K562 (cell line): ENCODE data around the gene SKAP1. TPM values are rescaled to one million over a fixed set of nuclear protein-coding genes. Genes with fewer than 3 reads are reported as not detected.

Source experiments
- ARID1B ChIP-seq: fragments of 450-650 bp; IDR thresholded peaks from 2 replicates; pipeline ENCODE4 v1.6.1; 2016; ENCODE audit warnings: antibody characterized with exemption, mild to moderate bottlenecking, inconsistent platforms
- CCNT2 ChIP-seq: IDR thresholded peaks from 2 replicates; pipeline ENCODE4 v1.6.1; 2011; ENCODE audit warnings: borderline replicate concordance, low read depth, mild to moderate bottlenecking, moderate library complexity, mixed read lengths, low read length; ENCODE audit not compliant: insufficient read length; ENCODE audit errors: extremely low read depth
- COPS2 ChIP-seq: fragments of 450-650 bp; conservative IDR thresholded peaks from 2 replicates; pipeline ENCODE4 v1.6.1; 2016; ENCODE audit warnings: mild to moderate bottlenecking, moderate library complexity
- DPF2 ChIP-seq: fragments of 450-650 bp; IDR thresholded peaks from 2 replicates; pipeline ENCODE4 v1.6.1; 2016
- HDAC2 ChIP-seq: fragments of 450-650 bp; IDR thresholded peaks from 2 replicates; pipeline ENCODE4 v1.6.1; 2016; ENCODE audit warnings: mild to moderate bottlenecking
- HNRNPLL ChIP-seq: fragments of 200-400 bp; formaldehyde crosslinking; IDR thresholded peaks from 2 replicates; pipeline ENCODE4 v1.6.1; 2017; ENCODE audit warnings: low read length, low read depth, mild to moderate bottlenecking; ENCODE audit not compliant: poor library complexity, severe bottlenecking
- JUN ChIP-seq, 2 experiments: sonication (generic) in 1 of 2; formaldehyde crosslinking in 1 of 2; IDR thresholded peaks; 2 replicates each; pipeline versions ENCODE4 v1.6.1 to v1.8.0; 2012 to 2022; ENCODE audit warnings: borderline replicate concordance in 2 of 2, mild to moderate bottlenecking in 2 of 2, improper control_type of control experiment in 1 of 2, low read depth in 1 of 2, low read length in 1 of 2, missing genetic modification reagents in 1 of 2
- KAT7 ChIP-seq: sonication (generic); formaldehyde crosslinking; IDR thresholded peaks from 2 replicates; pipeline ENCODE4 v1.8.0; 2022; ENCODE audit warnings: missing genetic modification reagents, mild to moderate bottlenecking, borderline replicate concordance
- NCOA2 ChIP-seq, 2 experiments: fragments of 450-650 bp; IDR thresholded peaks; 2 replicates each; pipeline ENCODE4 v1.6.1; 2018; ENCODE audit warnings: mild to moderate bottlenecking in 2 of 2, moderate library complexity in 1 of 2; ENCODE audit not compliant: partially characterized antibody in 2 of 2
- PPARD ChIP-seq: fragments of 250-450 bp; sonication (Bioruptor Pico); IDR thresholded peaks from 2 replicates; pipeline ENCODE4 v1.8.0; 2022; ENCODE audit warnings: inconsistent platforms, mild to moderate bottlenecking, moderate library complexity
- SAFB2 ChIP-seq: fragments of 200-400 bp; formaldehyde crosslinking; IDR thresholded peaks from 2 replicates; pipeline ENCODE4 v1.6.1; 2018; ENCODE audit warnings: borderline replicate concordance, low read length, low read depth, moderate library complexity; ENCODE audit not compliant: severe bottlenecking
- SMAD4 ChIP-seq: fragments of 250-450 bp; sonication (Bioruptor Pico); conservative IDR thresholded peaks from 2 replicates; pipeline ENCODE4 v1.8.0; 2021; ENCODE audit warnings: inconsistent platforms, mild to moderate bottlenecking, moderate library complexity
- SMARCA4 ChIP-seq: fragments of 450-650 bp; IDR thresholded peaks from 2 replicates; pipeline ENCODE4 v1.6.1; 2016
- SMARCA5 ChIP-seq: fragments of 450-650 bp; IDR thresholded peaks from 2 replicates; pipeline ENCODE4 v1.6.1; 2016
- SPI1 ChIP-seq: IDR thresholded peaks from 2 replicates; pipeline ENCODE4 v1.6.1; 2011; ENCODE audit warnings: low read depth, low read length, control low read depth, borderline replicate concordance
- TRIM24 ChIP-seq, 2 experiments: fragments of 450-650 bp; IDR thresholded peaks; 2 replicates each; pipeline ENCODE4 v1.6.1; 2016
- WHSC1 ChIP-seq: IDR thresholded peaks from one replicate; pipeline ENCODE4 v1.6.1; 2012; ENCODE audit warnings: low read length, control low read depth, inconsistent platforms
- XRCC4 ChIP-seq: IDR thresholded peaks from one replicate; pipeline ENCODE4 v1.6.1; 2011; ENCODE audit not compliant: insufficient read depth, insufficient read length; ENCODE audit errors: extremely low read depth
- ZNF175 ChIP-seq: fragments of 200-800 bp; sonication (Bioruptor generic); IDR thresholded peaks from 2 replicates; pipeline ENCODE4 v1.6.1; 2016; ENCODE audit warnings: low read depth, mild to moderate bottlenecking, missing genetic modification characterization, missing compliant biosample characterization
- ZNF224 ChIP-seq: sonication (generic); formaldehyde crosslinking; IDR thresholded peaks from 2 replicates; pipeline ENCODE4 v1.8.0; 2022; ENCODE audit warnings: mild to moderate bottlenecking, missing genetic modification reagents
- polyA plus RNA-seq, 8 experiments: library from polyadenylated mRNA; depleted of rRNA in 4 of 8; stranded (reverse) in 5 of 8; unstranded in 3 of 8; fragments of >200 nt; fragmentation: Nextera tagmentation in 2 of 8; fragmentation: Illumina TruSeq in 1 of 8; extraction: Ambion mirVana in 2 of 8; extraction: Trizol in 1 of 8; gene quantifications; 2 replicates each; pipeline versions ENCODE4 v1.2.1 to v1.2.3, GENCODE V29; 2011 to 2014; ENCODE audit warnings: inconsistent platforms in 1 of 8, missing spikeins in 1 of 8
- total RNA-seq, 7 experiments: library from RNA; depleted of rRNA in 6 of 7; stranded (reverse); fragments of >200 nt in 6 of 7; fragmentation: Illumina TruSeq in 2 of 7; extraction: Trizol in 2 of 7; gene quantifications; 2 replicates each; pipeline versions ENCODE4 v1.2.1 to v1.2.3, GENCODE V29; 2011 to 2021; ENCODE audit warnings: low replicate concordance in 1 of 7
- TF ChIP-seq, protein P1 (sequence below): sonication (generic); formaldehyde crosslinking; IDR thresholded peaks from 2 replicates; pipeline ENCODE4 v1.8.0; 2022; ENCODE audit warnings: mild to moderate bottlenecking, low read depth, missing genetic modification reagents
- TF ChIP-seq, protein P2 (sequence below): IDR thresholded peaks from 2 replicates; pipeline ENCODE4 v1.6.1; 2016; ENCODE audit warnings: missing genetic modification characterization, missing compliant biosample characterization
- TF ChIP-seq, protein P3 (sequence below): fragments of 450-650 bp; formaldehyde crosslinking; conservative IDR thresholded peaks from 2 replicates; pipeline ENCODE4 v1.4.0; 2022; ENCODE audit warnings: mild to moderate bottlenecking, missing genetic modification characterization

SKAP1 gene
- total and polyA plus RNA-seq, 9 of the 15 experiments (the other 6 are each of a cell fraction or from before 2014, with no cell fraction given), result 0.06 to 0.80 (median 0.10) TPM; not detected in 4

DNA sequence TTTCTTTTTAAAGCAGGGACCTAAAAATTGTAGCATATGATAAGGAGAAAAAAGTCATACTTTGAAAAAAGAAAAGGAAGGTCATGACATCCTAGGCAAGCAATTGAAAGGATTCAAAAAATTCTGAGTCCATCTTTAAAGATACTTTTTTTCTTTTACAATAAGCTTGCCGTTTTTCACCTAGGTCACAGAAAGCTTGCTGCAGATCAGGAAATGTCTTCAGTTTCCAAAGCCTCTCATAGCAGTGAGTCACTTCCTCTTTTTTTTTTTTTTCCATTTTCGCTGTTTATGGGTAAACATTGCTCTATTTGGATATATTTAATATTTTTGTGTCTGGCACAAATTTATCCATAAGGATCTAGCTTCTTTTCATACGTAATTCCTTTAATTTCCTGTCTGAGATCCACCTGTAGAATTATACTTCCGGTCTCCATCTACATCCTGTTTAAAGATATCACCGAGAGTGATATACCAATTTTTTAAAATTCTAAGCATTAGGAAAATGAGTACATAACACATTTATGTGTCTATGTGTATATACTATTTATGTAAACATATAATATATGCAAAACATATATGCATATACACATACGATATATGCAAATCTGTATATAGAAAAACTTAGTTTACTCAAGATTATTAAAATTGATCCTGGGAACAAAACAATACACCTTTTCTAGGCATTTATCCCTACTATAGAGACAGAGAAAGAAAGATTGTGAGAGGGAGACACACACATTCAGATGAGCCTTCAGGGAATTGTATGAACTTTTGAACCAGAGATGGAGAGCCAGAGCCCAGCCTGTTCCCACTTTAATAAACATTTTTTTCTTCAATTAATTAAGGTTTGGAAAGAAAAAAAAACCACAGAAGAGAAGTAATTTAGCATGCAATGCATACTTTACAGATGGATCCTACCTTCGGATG is 134.4 kb downstream of the SKAP1 start (continued):
- no peak for TF ChIP-seq HNRNPLL
- peak; percentile 100 for TF ChIP-seq SPI1
- peak; percentile 87 for TF ChIP-seq SMARCA4
- TF ChIP-seq ARID1B, result peak; percentile 48
- TF ChIP-seq SMARCA5, result no peak
- TF ChIP-seq XRCC4, result no peak
- TF ChIP-seq HDAC2, result no peak
- no peak for TF ChIP-seq TRIM24 (IDR thresholded peaks at IDR 0.05)
- TF ChIP-seq JUN (IDR thresholded peaks at IDR 0.05; ENCODE audit: borderline replicate concordance, low read depth, low read length), result peak; percentile 82
- no peak for TF ChIP-seq JUN (CRISPR knock-in tag; IDR thresholded peaks at IDR 0.05; ENCODE audit: borderline replicate concordance)
- TF ChIP-seq KAT7 (CRISPR knock-in tag), result no peak
- TF ChIP-seq, protein P1, sequence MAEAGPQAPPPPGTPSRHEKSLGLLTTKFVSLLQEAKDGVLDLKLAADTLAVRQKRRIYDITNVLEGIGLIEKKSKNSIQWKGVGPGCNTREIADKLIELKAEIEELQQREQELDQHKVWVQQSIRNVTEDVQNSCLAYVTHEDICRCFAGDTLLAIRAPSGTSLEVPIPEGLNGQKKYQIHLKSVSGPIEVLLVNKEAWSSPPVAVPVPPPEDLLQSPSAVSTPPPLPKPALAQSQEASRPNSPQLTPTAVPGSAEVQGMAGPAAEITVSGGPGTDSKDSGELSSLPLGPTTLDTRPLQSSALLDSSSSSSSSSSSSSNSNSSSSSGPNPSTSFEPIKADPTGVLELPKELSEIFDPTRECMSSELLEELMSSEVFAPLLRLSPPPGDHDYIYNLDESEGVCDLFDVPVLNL (CRISPR knock-in tag), result no peak
- no peak for TF ChIP-seq CCNT2
- TF ChIP-seq NCOA2 (IDR thresholded peaks at IDR 0.05; ENCODE audit: partially characterized antibody in 2 of 2), result no peak
- TF ChIP-seq, protein P2, sequence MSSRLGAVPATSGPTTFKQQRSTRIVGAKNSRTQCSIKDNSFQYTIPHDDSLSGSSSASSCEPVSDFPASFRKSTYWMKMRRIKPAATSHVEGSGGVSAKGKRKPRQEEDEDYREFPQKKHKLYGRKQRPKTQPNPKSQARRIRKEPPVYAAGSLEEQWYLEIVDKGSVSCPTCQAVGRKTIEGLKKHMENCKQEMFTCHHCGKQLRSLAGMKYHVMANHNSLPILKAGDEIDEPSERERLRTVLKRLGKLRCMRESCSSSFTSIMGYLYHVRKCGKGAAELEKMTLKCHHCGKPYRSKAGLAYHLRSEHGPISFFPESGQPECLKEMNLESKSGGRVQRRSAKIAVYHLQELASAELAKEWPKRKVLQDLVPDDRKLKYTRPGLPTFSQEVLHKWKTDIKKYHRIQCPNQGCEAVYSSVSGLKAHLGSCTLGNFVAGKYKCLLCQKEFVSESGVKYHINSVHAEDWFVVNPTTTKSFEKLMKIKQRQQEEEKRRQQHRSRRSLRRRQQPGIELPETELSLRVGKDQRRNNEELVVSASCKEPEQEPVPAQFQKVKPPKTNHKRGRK (tag), result no peak
- TF ChIP-seq, protein P3, sequence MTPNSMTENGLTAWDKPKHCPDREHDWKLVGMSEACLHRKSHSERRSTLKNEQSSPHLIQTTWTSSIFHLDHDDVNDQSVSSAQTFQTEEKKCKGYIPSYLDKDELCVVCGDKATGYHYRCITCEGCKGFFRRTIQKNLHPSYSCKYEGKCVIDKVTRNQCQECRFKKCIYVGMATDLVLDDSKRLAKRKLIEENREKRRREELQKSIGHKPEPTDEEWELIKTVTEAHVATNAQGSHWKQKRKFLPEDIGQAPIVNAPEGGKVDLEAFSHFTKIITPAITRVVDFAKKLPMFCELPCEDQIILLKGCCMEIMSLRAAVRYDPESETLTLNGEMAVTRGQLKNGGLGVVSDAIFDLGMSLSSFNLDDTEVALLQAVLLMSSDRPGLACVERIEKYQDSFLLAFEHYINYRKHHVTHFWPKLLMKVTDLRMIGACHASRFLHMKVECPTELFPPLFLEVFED, result no peak
- TF ChIP-seq COPS2, result no peak
- TF ChIP-seq ZNF175 (CRISPR knock-in tag), result 0 out of 2 replicates have a peak, but pooled peaks have one; percentile 19
- TF ChIP-seq PPARD (CRISPR knock-in tag), result no peak
- TF ChIP-seq WHSC1, result no peak
- no peak for TF ChIP-seq SAFB2
- no peak for TF ChIP-seq ZNF224 (CRISPR knock-in tag)
- no peak for TF ChIP-seq SMAD4
- TF ChIP-seq DPF2, result peak; percentile 79; the same call in 1 of the 2 replicates
